K562 (cell line): ENCODE results near the gene TENM4. TPM values are rescaled to one million over a fixed set of nuclear protein-coding genes. Genes with fewer than 3 reads are reported as not detected.

Experiments
- ATAC-seq: fragments of 200-7000 bp; cut with Tn5 transposase; 3 replicates; pipeline ENCODE4 v1.9.1; 2020; ENCODE audit warnings: moderate library complexity
- BruUV-seq: library from RNA; stranded (reverse); fragments of 400-500 nt; replicated peaks from 2 replicates; lab custom pipeline; 2021; lab: Mats Ljungman, UMichigan
- CTCF ChIA-PET: fragments of 300-600 bp; formaldehyde crosslinking; extraction: SDS; loops from one replicate; lab custom pipeline; 2021; ENCODE audit warnings: low intra/inter-chr PET ratio; lab: Yijun Ruan, JAX
- POLR2A ChIA-PET: fragments of 300-600, 350-650 bp; sonication (Branson Sonifier 250); formaldehyde crosslinking; extraction: SDS; loops from one replicate; lab custom pipeline; 2021; ENCODE audit warnings: antibody characterized with exemption, inconsistent platforms; lab: Yijun Ruan, JAX
- DNase-seq, 4 experiments: peaks; one replicate each; pipeline versions ENCODE4 v3.0.0 to v3.0.0-alpha.2; 2011 to 2018; ENCODE audit warnings: low spot score in 3 of 4, mixed read lengths in 3 of 4; ENCODE audit errors: extremely low read depth in 1 of 4
- FAIRE-seq: peaks from 2 replicates; lab custom pipeline; 2011; peaks lifted over from hg19 to GRCh38; lab: Jason Lieb, UNC
- H2AFZ ChIP-seq: 2 replicates; pipeline ENCODE4 v1.6.0; 2011; ENCODE audit warnings: low read depth, low read length, control low read depth, inconsistent platforms
- H3K27ac ChIP-seq: fragments of 200-600 bp; 3 replicates; pipeline ENCODE4 v1.8.0; 2011; ENCODE audit warnings: low read depth, mild to moderate bottlenecking, control low read depth, inconsistent platforms, low read length, moderate library complexity, mixed read lengths; ENCODE audit errors: extremely low read depth
- H3K27me3 ChIP-seq, 2 experiments: fragments of 300-600 bp in 1 of 2; 2 replicates in 1 of 2; 3 replicates in 1 of 2; pipeline versions ENCODE4 v1.6.0 to v1.8.0; 2011; ENCODE audit warnings: inconsistent platforms in 2 of 2, low read length in 2 of 2, mild to moderate bottlenecking in 1 of 2, mixed read lengths in 1 of 2, moderate library complexity in 1 of 2; ENCODE audit not compliant: control insufficient read depth in 2 of 2, insufficient read depth in 2 of 2
- H3K36me3 ChIP-seq: fragments of 300-600 bp; 3 replicates; pipeline ENCODE4 v1.8.0; 2011; ENCODE audit warnings: mild to moderate bottlenecking, low read length, inconsistent platforms; ENCODE audit not compliant: control insufficient read depth, insufficient read depth
- H3K4me1 ChIP-seq, 2 experiments: fragments of 200-600 bp in 1 of 2; replicated peaks in 1 of 2; 2 replicates in 1 of 2; 3 replicates in 1 of 2; pipeline versions ENCODE4 v1.5.1 to v1.8.0; 2011; ENCODE audit warnings: inconsistent platforms in 2 of 2, low read length in 2 of 2, mild to moderate bottlenecking in 1 of 2, mixed read lengths in 1 of 2, moderate library complexity in 1 of 2; ENCODE audit not compliant: control insufficient read depth in 2 of 2, insufficient read depth in 2 of 2
- H3K4me2 ChIP-seq: 2 replicates; pipeline ENCODE4 v1.6.1; 2011; ENCODE audit warnings: low read length, control low read depth, inconsistent platforms, mixed read lengths; ENCODE audit not compliant: insufficient read depth
- H3K4me3 ChIP-seq: fragments of 200-600 bp; sonication (generic), shearing (Covaris generic); 2 replicates; pipeline ENCODE4 v1.5.1; 2016; ENCODE audit warnings: control low read depth, inconsistent platforms
- H3K79me2 ChIP-seq: fragments of 200-600 bp; 3 replicates; pipeline ENCODE4 v1.8.0; 2011; ENCODE audit warnings: low read length, inconsistent platforms; ENCODE audit not compliant: control insufficient read depth, insufficient read depth
- H3K9ac ChIP-seq, 2 experiments: 2 replicates each; pipeline versions ENCODE4 v1.6.0 to v1.6.1; 2011; ENCODE audit warnings: low read depth in 2 of 2, low read length in 2 of 2, control low read depth in 1 of 2, inconsistent platforms in 1 of 2, mild to moderate bottlenecking in 1 of 2, mixed read lengths in 1 of 2; ENCODE audit not compliant: insufficient read depth in 1 of 2
- H3K9me1 ChIP-seq: one replicate; pipeline ENCODE4 v1.6.0; 2011; ENCODE audit warnings: inconsistent platforms, mild to moderate bottlenecking, low read length, moderate library complexity; ENCODE audit not compliant: control insufficient read depth, insufficient read depth
- H3K9me3 ChIP-seq: replicated peaks from 2 replicates; pipeline ENCODE4 v1.5.1; 2011; ENCODE audit warnings: low read depth, low read length, inconsistent platforms; ENCODE audit not compliant: control insufficient read depth, insufficient read depth
- H4K20me1 ChIP-seq: replicated peaks from 2 replicates; pipeline ENCODE4 v1.6.1; 2011; ENCODE audit warnings: low read length, inconsistent platforms, mixed read lengths; ENCODE audit not compliant: control insufficient read depth, insufficient read depth
- CTBP1 ChIP-seq: fragments of 450-650 bp; IDR thresholded peaks from 2 replicates; pipeline ENCODE4 v1.6.1; 2016; ENCODE audit warnings: borderline replicate concordance
- CXXC5 ChIP-seq: fragments of 250-450 bp; sonication (Bioruptor Pico); IDR thresholded peaks from 2 replicates; pipeline ENCODE4 v1.8.0; 2022; ENCODE audit warnings: inconsistent platforms, mild to moderate bottlenecking, moderate library complexity
- EP300 ChIP-seq: IDR thresholded peaks from 2 replicates; pipeline ENCODE4 v1.6.1; 2012; ENCODE audit warnings: low read length, improper control_type of control experiment
- FOXK1 ChIP-seq: sonication (generic); formaldehyde crosslinking; IDR thresholded peaks from 2 replicates; pipeline ENCODE4 v1.8.0; 2022; ENCODE audit warnings: missing genetic modification reagents, mild to moderate bottlenecking, borderline replicate concordance
- KDM5B ChIP-seq: fragments of 200-600 bp; sonication (generic); IDR thresholded peaks from 2 replicates; pipeline ENCODE4 v1.6.1; 2012; ENCODE audit warnings: low read depth, mild to moderate bottlenecking, moderate library complexity, low read length, control low read depth, inconsistent platforms; ENCODE audit not compliant: insufficient replicate concordance
- MAX ChIP-seq: sonication (generic); formaldehyde crosslinking; IDR thresholded peaks from 2 replicates; pipeline ENCODE4 v1.9.0; 2022; ENCODE audit warnings: mild to moderate bottlenecking, missing genetic modification reagents
- MXD1 ChIP-seq: fragments of 250-450 bp; sonication (Bioruptor Pico); IDR thresholded peaks from 2 replicates; pipeline ENCODE4 v1.8.0; 2021; ENCODE audit warnings: borderline replicate concordance, mild to moderate bottlenecking, moderate library complexity; ENCODE audit not compliant: poor library complexity, severe bottlenecking
- RAD51 ChIP-seq: fragments of 450-650 bp; IDR thresholded peaks from 2 replicates; pipeline ENCODE4 v1.7.1; 2016; ENCODE audit warnings: low read depth, mild to moderate bottlenecking, borderline replicate concordance
- SMARCE1 ChIP-seq: fragments of 450-650 bp; IDR thresholded peaks from 2 replicates; pipeline ENCODE4 v1.7.1; 2016; ENCODE audit warnings: mild to moderate bottlenecking
- TRIM24 ChIP-seq, 2 experiments: fragments of 450-650 bp; IDR thresholded peaks; 2 replicates each; pipeline ENCODE4 v1.6.1; 2016
- ZEB2 ChIP-seq: fragments of 450-650 bp; IDR thresholded peaks from 2 replicates; pipeline ENCODE4 v1.6.1; 2016
- ZFP36 ChIP-seq: fragments of 150-350 bp; IDR thresholded peaks from 2 replicates; pipeline ENCODE4 v1.6.1; 2018; ENCODE audit warnings: low read length, low read depth; ENCODE audit not compliant: partially characterized antibody
- ZMIZ1 ChIP-seq, 2 experiments: fragments of 150-350 bp in 1 of 2; IDR thresholded peaks; 2 replicates each; pipeline ENCODE4 v1.6.1; 2012 to 2016; ENCODE audit warnings: low read depth in 2 of 2, low read length in 2 of 2, mild to moderate bottlenecking in 1 of 2, moderate library complexity in 1 of 2
- ZNF133 ChIP-seq: fragments of 250-450 bp; sonication (Bioruptor Pico); IDR thresholded peaks from 2 replicates; pipeline ENCODE4 v1.4.0; 2020; ENCODE audit warnings: mild to moderate bottlenecking
- ZNF232 ChIP-seq: sonication (generic); formaldehyde crosslinking; IDR thresholded peaks from 2 replicates; pipeline ENCODE4 v1.8.0; 2022; ENCODE audit warnings: mild to moderate bottlenecking, missing genetic modification reagents
- ZNF316 ChIP-seq: fragments of 450-650 bp; IDR thresholded peaks from 2 replicates; pipeline ENCODE4 v1.6.1; 2016
- ZNF449 ChIP-seq: fragments of 250-450 bp; sonication (Bioruptor Pico); IDR thresholded peaks from 2 replicates; pipeline ENCODE4 v1.8.0; 2022; ENCODE audit warnings: moderate library complexity, mild to moderate bottlenecking, inconsistent platforms
- ZNF668 ChIP-seq: fragments of 250-450 bp; sonication (Bioruptor Pico); IDR thresholded peaks from 2 replicates; pipeline ENCODE4 v1.8.0; 2022; ENCODE audit warnings: mild to moderate bottlenecking, inconsistent platforms
- WGBS: fragments of 100-300 bp; shearing (Covaris generic); methylation state at CpG from one replicate; pipeline ENCODE4 v1.1.6; 2016; ENCODE audit warnings: low coverage, mixed read lengths; ENCODE audit not compliant: insufficient coverage; ENCODE audit errors: missing lambda C conversion rate; 5-methylcytosine and 5-hydroxymethylcytosine counted together
- in situ Hi-C: fragments of 300-500 bp; cut with MboI; formaldehyde crosslinking; loops from 4 replicates; pipeline ENCODE4 v1.15.0; 2018; ENCODE audit warnings: inconsistent platforms, mixed read lengths
- intact Hi-C: fragments of 100-400 bp; cut with micrococcal nuclease; formaldehyde crosslinking; loops from 2 replicates; pipeline ENCODE4 v1.14.2; 2022
- polyA plus RNA-seq, 8 experiments: library from polyadenylated mRNA; depleted of rRNA in 4 of 8; stranded (reverse) in 5 of 8; unstranded in 3 of 8; fragments of >200 nt; fragmentation: Nextera tagmentation in 2 of 8; fragmentation: Illumina TruSeq in 1 of 8; extraction: Ambion mirVana in 2 of 8; extraction: Trizol in 1 of 8; gene quantifications; 2 replicates each; pipeline versions ENCODE4 v1.2.1 to v1.2.3, GENCODE V29; 2011 to 2014; ENCODE audit warnings: inconsistent platforms in 1 of 8, missing spikeins in 1 of 8
- total RNA-seq, 7 experiments: library from RNA; depleted of rRNA in 6 of 7; stranded (reverse); fragments of >200 nt in 6 of 7; fragmentation: Illumina TruSeq in 2 of 7; extraction: Trizol in 2 of 7; gene quantifications; 2 replicates each; pipeline versions ENCODE4 v1.2.1 to v1.2.3, GENCODE V29; 2011 to 2021; ENCODE audit warnings: low replicate concordance in 1 of 7

Gene TENM4
- total and polyA plus RNA-seq, 9 of the 15 experiments (the other 6 are each of a cell fraction or from before 2014, with no cell fraction given): 0.16 TPM; not detected in 8

GRCh38 chr11:78943841-78944240 is 497.0 kb downstream of the TENM4 start:
- in situ Hi-C loops: no loop called here
- peak; percentile 20 to 64 (median 50) for DNase-seq
- no peak overlapping the region for H2AFZ ChIP-seq
- H3K9me1 ChIP-seq: no peaks in the 10 kb centered on the region
- H3K36me3 ChIP-seq: no peaks in the 10 kb centered on the region
- H3K4me1 ChIP-seq: peaks cover 0 to 5% of the 10 kb centered on the region in 2 experiments; a peak in 3 of 5 replicates
- H3K4me3 ChIP-seq: no peak overlapping the region
- H3K9me3 ChIP-seq: no peaks in the 10 kb centered on the region
- peak; percentile 62 for FAIRE-seq
- intact Hi-C loops: no loop called here
- no peaks in the 10 kb centered on the region for H4K20me1 ChIP-seq
- ChIA-PET POLR2A (interaction anchor here (0.5 kb wide), 1 partner anchor 21 kb away, joined by 3 read pairs; no protein-coding TSS in a partner anchor), CTCF (no interaction called here)
- peak; percentile 91 for ATAC-seq
- H3K4me2 ChIP-seq: no peak overlapping the region
- H3K27ac ChIP-seq: no peak overlapping the region
- peaks cover 0 to 4% of the 10 kb centered on the region in 2 experiments; a peak in 1 of 5 replicates for H3K27me3 ChIP-seq
- WGBS: 0% methylated on average over 4 of the region's 4 CpGs
- no peaks in the 10 kb centered on the region for H3K79me2 ChIP-seq
- no TSS peak for BruUV-seq
- no peak overlapping the region for H3K9ac ChIP-seq
- TF ChIP-seq EP300 (peak; percentile 64), ZEB2 (0 out of 2 replicates have a peak, but pooled peaks have one; percentile 46), FOXK1 (CRISPR knock-in tag) (no peak), CXXC5 (peak; percentile 59), ZNF668 (CRISPR knock-in tag) (no peak), ZMIZ1 (IDR thresholded peaks at IDR 0.05; ENCODE audit: low read depth in 2 of 2, low read length in 2 of 2) (peak in 1 of 2 experiments; percentile 47; a peak in 1 of 4 replicates), ZNF133 (CRISPR knock-in tag) (no peak), TRIM24 (IDR thresholded peaks at IDR 0.05) (peak; percentile 33 to 42; a peak in 2 of 4 replicates), ZFP36 (no peak), ZNF316 (no peak), MAX (CRISPR knock-in tag) (no peak), RAD51 (no peak), SMARCE1 (peak; percentile 36; the same call in 1 of the 2 replicates), ZNF232 (CRISPR knock-in tag) (no peak), KDM5B (no peak), ZNF449 (CRISPR knock-in tag) (peak; percentile 66; the same call in 1 of the 2 replicates), CTBP1 (peak; percentile 55), MXD1 (CRISPR knock-in tag) (no peak)
